GM21423 (cell line): Measurements from ENCODE around the gene REG3G.

Experiments
- ATAC-seq: cut with Tn5 transposase; IDR thresholded peaks from one replicate; pipeline ENCODE4 v1.9.1; 2021; ENCODE audit warnings: mild to moderate bottlenecking, moderate library complexity; ENCODE audit not compliant: unreplicated experiment

REG3G gene

DNA sequence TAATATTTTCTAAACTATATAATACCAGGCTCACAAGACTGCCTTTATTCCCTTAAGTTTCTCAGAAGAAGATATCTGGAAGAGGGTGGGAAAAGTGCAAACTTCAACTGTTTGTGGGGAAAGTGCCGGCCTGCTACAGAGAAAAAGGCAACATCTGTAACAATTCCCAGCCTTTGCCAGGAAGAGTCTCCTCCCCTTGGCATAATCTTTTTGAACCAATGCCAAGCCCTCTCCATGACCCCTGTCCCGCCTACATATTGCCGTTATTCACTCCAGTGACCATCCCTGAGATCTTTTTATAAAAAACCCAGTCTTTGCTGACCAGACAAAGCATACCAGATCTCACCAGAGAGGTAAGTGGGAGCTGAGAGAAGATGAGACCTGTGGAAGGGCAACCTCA lies at the start of gene REG3G:
REG3G (plus strand) TSS at position 282 of the 400 bp plus-strand sequence. CDS start 392 bp downstream, outside the sequence.
- ATAC-seq: no peak

GRCh38 chr2:78977661-78978145 lies 47.8 kb upstream of the REG3G start:
- peak; percentile 96 for ATAC-seq

DNA sequence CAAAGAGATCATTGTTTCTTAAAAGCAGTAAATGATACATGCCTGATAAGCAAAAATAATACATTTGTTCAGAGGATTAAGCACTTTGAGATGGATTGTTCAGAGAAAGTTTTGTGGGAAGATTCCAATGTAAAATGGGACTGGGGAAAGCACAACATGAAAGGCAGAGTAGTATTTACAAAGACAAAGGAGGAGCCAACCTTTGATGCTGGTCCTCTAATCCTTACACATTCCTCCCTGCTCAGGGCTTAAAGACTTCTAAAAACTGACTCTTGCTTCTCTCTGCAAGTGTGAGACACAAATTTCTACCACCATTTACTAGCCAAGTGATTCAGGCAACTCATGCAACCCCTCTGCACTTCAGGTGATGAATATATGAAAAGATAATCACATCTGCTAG lies 47.2 kb upstream of the REG3G start:
- ATAC-seq: no peak

DNA sequence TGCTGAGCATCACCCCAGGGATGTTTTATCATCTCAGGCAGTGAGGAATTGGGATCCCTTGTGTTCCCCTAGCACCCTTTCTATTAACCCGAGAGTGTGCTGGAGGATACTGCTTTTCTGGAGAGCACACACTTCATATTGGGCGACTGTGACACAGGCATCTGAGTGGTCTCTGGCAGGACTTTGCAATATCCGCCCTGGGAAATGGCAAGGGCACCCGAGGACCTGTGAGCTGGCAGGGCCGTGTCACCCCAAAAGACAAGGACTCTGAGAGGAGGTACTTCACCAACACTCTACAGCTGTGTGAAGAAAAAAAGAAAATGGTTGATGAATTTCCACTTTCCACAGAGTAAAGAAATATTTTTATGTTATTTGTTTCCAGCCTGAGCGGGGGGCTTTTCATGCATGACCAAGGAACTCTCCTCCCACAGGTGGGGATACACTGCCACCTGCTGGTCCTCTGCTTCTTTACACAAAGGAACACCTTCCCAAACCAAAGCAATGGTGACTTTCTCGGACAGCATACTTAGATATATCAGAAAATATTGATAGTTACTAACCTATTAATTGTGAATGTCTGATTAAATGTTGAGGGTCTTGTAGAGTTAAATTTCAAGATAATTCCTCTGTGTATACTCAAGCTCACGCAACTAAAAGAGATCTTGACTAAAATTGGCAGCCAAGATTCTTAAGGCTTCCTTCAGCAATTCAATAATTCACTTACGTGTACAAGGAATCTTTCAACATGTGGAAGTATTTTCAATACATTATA lies 45.9 kb upstream of the REG3G start:
- ATAC-seq: peak; percentile 34

- no peak for ATAC-seq
Observed at GRCh38 chr2:78980152-78980465, 45.4 kb upstream of the REG3G start.

DNA sequence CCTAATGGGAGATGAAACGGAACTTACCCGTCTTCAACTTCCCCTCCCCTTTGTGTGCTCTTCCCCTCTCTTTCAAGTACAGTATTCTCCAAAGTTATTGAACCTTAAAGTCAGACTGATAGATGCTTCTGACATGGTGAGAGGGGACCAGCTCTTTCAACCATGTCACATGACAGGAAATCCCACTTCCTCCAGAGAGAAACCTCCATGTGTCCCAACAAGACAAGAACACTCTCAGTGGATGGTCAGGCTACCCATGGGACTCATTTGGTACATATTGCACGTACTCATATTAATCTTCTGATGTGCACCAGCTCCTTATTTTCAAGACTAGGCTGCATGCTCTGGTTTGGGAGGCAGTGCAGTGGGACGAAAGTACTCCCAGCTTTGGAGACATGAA lies 44.6 kb upstream of the REG3G start:
- no peak for ATAC-seq

GRCh38 chr2:78982638-78983330 lies 42.7 kb upstream of the REG3G start:
- ATAC-seq: no peak

DNA sequence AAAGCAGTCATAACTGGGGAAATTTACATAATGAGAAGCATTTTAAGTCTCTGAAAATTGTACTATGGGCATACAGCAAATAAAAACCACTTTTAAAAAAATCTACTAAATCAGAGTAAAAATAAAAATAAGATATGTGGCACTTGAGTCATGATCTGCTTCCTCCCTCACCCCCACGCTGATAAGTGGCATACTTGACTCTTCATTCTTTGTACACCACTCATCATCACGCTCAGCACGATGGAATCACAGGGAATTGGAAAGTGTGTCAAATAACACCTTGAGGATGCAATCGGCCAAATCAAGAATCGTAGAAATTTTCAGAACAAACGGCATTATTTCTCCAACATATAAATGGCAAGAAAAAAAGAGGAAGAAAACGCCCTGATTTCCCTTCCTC lies 41.1 kb upstream of the REG3G start:
- ATAC-seq: no peak

GRCh38 chr2:78985558-78985957 lies 39.9 kb upstream of the REG3G start:
- ATAC-seq: no peak

DNA sequence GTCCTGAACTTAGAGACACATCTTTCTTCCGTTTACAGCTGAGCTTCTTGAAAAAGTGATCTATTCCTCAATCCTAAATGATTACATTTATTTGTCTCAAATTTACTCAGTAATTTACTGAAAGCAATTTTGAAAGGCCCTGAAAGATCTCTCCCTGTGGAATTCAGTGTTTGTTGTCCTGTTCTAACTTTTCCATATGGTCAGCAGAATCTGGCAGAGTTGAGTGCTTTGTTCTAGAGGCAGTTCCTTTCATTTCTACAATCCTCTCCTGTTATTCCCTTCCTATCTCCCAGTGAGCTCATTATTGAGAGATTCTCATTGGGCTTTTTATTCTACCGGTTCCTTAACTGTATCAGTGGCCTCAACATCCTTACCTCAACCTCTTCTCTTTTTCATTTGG lies 36.5 kb upstream of the REG3G start:
- no peak for ATAC-seq

- ATAC-seq: no peak
Observed at GRCh38 chr2:78992451-78992806, 33.1 kb upstream of the REG3G start.

DNA sequence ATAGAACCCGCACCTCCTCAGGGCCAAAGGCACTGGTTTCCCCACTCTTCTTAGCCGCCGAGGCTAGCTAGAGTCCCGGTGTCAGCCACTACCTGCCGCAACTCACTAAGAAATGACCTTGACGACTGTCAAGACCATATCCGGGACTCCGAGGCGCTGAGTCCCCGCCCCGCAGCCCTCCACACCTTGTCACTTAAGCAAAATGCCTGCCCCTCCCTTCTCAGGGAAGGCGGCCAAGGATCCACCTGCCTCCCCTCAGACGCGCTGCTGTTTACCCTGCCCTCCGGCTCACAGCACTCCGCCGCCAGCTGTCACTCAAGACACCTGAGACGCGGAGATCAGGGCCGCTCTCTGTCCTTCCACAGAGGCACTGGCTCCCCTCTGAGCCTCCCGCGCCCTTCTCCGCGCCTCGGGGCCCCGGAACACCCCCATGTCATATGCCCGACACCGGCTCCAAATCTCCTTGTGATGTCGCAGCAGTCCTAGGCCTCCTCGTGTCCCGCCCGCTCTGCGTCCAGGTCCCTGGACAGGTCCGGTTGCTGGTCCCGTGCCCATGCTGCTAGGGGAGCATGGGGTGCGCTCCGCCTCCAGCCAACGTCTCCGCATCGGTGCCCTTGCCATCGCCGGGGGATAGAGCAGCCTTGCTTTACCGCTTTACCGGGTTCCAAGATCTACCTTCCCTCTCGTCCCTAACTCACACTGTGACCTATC lies 32.5 kb upstream of the REG3G start:
- no peak for ATAC-seq

DNA sequence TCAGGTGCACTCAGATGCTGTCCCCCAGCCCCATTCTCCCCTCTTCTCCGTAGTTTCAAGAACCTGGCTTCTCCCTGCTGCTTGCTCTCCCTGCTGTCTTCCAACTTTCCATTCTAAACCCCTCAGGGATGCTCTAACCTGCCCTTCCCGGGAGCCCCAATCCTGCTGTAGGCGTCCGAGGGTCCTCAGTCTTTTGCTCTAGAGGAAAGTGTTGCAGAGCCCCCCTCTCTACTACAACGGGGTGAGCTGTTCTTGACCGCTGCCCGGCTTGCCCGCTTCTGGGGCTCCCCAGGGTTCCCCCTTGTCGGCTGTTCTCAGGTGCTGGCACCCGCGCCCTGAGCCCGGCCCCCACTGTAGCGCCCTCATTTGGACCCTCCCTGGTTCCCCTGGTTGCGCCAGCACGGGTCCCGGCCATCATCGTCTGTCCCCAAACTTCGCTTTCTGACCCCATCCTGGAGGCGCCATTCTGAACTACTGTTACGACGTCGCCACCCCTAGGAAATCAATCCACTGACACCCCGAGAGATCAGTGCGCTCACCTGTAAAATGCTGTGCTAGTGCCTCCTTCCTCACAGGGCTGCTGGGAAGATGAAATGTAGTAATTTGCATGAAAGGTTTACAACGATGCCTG lies 31.9 kb upstream of the REG3G start:
- ATAC-seq: no peak

- ATAC-seq: no peak
Observed at GRCh38 chr2:78994789-78995188, 30.7 kb upstream of the REG3G start.

DNA sequence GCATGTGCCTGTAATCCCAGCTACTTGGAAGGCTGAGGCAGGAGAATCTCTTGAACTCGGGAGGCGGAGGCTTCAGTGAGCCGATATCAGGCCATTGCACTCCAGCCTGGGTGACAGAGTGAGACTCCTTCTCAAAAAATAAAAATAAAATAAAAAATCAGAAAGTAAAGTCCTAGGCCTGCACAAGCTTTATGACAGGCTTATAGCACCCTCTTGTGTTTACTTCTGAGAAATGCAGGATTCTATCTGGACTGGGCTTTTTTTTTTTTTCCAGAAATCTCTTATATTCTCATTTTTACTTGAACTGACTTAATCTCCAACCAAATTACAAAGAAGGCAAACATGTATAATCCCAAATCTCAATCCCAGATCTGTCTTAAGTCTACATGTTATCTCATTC lies 26.1 kb upstream of the REG3G start:
- ATAC-seq: no peak

DNA sequence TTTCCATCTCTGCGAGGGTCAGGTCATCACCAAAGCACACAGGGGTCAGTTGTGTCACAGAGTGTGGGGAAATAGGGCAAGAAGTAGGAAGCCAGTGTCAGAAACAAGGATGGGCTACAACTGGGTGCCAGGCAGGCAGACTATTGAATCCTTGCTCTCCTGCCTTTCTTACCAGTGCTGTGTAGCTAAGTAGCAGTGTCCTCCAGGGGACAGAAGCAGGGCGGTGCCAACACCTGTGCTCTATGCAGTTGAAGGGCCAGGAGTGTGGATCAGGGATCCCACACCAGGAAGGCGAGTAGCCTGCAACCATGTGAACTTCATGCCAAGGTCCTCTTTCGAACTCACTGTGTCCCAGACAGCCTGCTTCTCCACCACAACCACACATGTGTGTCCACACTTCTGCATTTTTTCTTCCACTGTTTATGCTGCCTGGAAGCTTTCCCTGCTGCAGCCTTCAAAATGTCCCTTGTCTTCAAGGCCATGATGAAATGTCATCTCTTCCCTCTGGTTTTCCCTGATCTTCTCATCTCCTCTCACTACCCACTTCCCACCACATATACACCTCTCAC lies 25.4 kb upstream of the REG3G start:
- no peak for ATAC-seq

DNA sequence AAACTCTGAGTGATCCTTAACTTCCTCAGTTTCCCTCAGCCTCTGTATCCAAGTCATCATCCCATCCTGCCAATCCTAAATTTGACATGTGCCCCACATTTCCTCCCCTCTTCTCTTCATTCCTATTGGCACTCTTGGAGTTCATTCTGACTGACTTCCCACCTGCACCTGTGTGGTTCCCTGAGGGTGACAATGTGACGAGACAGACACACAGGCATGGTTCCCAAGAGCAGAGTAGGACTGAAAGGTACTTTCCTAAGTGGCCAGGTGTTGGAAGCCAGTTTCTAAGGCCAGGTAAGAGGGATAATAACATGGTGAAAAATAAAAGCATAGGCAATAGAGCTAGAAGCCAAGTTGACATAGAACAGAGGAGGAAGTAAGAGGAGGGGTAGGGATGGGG lies 24.2 kb upstream of the REG3G start:
- ATAC-seq: no peak

- no peak for ATAC-seq
Observed at GRCh38 chr2:79004680-79005079, 20.8 kb upstream of the REG3G start.

GRCh38 chr2:79005216-79005615 lies 20.3 kb upstream of the REG3G start:
- ATAC-seq: no peak

DNA sequence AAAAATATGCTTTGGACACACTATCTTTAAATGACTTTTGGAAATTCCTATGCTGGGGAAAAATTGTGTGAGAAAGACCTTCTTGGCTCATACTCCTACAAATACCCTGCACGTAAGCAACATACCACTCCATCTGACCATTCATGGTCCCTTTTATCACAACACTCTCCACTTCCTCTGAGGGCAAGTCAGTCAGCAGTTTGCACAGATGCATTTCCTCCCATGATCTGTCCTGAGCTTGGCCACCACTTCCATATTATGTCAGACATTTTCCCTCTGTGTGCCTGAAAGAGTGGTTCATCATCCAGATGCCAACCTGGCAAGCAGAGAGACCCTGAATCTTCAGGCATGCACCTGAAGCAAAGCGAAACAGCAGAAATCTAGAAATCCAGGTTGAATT lies 16.1 kb upstream of the REG3G start:
- ATAC-seq: no peak

DNA sequence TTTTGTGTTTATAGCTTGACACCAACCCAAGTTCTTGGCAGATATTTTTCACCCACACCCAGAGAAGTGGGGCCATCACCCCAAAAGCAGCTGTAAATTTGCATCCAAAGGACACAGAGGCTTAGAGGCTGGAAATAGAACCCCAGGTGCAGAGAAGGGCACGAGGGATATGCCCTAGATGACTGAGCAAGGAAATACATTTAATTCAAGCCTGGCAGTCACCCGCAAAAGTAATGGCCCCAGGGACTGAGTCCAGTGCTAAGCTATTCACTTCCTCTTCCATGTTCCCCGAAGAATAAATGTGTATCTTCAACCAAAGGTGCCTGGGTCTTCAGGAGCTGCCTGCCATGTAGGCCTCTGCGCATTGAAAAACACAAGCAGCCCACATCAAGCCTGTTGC lies 14.0 kb upstream of the REG3G start:
- ATAC-seq: no peak
